ENCODE measurements around the gene SYNJ1. TPM values are rescaled to one million over a fixed set of nuclear protein-coding genes. Genes with fewer than 3 reads are reported as not detected.

Gene SYNJ1
- total RNA-seq, 1 donor from 2014 or later, result 22.1 TPM

DNA sequence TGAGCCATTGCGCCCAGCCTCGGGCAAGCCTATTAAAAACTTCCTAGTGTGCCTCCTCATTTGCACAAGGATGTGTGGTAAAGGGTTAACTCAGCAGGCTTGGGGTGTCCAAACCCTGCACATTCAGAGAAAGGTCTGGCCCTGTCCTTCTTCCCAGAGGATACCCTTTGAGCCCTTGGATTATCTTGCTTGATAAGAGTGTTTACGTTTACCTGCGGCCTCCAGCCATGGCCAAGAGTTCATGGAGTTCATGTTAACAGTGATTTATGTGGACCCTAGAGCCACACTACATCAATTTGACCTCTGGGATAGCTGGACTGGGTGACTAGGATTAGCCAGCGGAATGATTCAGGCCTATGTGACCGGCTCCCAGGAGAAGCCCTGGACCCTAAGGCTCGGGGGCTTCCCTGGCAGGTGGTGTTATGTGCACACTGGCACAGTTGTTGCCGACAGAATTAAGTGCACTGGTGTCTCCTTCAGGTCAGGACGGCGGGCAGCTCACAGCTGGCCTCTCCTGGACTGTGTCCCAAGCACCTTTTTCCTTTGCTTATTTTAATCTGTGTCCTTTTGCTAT, 134.8 kb downstream of the SYNJ1 start:
- intact Hi-C loops (cut with DNase I), result loop anchor here (10.0 kb wide), 1 partner anchor 118 kb away; no protein-coding TSS in a partner anchor

DNA sequence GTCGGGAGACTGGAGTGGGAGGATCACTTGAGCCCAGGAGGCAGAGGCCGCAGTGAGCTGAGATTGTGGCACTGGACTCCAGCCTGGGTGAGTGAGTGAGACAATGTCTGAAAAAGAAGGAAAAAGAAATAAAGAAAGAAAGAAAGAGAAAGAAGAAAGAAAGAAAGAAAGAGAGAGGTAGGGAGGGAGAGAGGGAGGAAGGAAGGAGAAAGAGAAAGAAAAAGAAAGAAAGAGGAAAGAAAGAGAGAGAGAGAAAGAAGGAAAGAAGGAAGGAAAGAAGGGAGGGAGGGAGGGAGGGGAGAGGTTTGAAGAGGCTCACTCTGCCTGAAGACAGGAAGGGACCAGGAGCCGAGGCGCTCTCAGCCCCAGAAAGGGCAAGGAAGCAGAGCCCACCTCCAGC, 137.7 kb downstream of the SYNJ1 start:
- Histone ChIP-seq H3K4me3 (no peak overlapping the region), H3K27me3 (no peaks in the 10 kb centered on the region), H3K4me1 (no peaks in the 10 kb centered on the region), H3K9me3 (no peaks in the 10 kb centered on the region), H3K36me3 (no peaks in the 10 kb centered on the region), H3K27ac (no peak overlapping the region)
- intact Hi-C loops (cut with DNase I), result loop anchor here (10.0 kb wide), 1 partner anchor 115 kb away; no protein-coding TSS in a partner anchor
- DNase-seq (no peak), ATAC-seq (no peak)
- TF ChIP-seq, protein P1, sequence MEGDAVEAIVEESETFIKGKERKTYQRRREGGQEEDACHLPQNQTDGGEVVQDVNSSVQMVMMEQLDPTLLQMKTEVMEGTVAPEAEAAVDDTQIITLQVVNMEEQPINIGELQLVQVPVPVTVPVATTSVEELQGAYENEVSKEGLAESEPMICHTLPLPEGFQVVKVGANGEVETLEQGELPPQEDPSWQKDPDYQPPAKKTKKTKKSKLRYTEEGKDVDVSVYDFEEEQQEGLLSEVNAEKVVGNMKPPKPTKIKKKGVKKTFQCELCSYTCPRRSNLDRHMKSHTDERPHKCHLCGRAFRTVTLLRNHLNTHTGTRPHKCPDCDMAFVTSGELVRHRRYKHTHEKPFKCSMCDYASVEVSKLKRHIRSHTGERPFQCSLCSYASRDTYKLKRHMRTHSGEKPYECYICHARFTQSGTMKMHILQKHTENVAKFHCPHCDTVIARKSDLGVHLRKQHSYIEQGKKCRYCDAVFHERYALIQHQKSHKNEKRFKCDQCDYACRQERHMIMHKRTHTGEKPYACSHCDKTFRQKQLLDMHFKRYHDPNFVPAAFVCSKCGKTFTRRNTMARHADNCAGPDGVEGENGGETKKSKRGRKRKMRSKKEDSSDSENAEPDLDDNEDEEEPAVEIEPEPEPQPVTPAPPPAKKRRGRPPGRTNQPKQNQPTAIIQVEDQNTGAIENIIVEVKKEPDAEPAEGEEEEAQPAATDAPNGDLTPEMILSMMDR (IDR thresholded peaks at IDR 0.05), result no peak

More for the DNA sequence above, 134.8 kb downstream of the SYNJ1 start:
- no peak for DNase-seq
- Histone ChIP-seq H3K27me3 (no peaks in the 10 kb centered on the region), H3K9me3 (no peaks in the 10 kb centered on the region), H3K4me3 (no peak overlapping the region), H3K27ac (no peak overlapping the region), H3K36me3 (no peaks in the 10 kb centered on the region), H3K4me1 (no peaks in the 10 kb centered on the region)
- ATAC-seq, result no peak
- TF ChIP-seq, protein P1 (IDR thresholded peaks at IDR 0.05), result no peak

DNA sequence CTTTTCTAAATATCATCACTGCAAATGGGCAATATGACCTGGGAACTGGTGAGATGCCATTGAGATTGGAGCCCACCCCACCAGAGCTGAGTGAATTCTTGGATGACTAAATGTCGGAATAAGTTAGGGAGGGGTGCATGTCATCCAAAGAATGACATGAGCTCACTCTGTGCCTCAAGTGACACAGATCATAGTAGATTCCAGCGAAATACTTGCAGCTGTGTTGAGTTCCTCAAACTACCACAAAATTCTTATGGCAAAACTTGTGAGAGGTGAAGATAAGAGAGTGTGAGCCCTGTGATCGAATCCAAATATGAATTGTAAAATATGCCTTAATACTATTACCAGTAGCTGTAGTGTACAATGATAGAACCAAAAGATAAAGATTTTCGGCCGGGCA, 140.2 kb downstream of the SYNJ1 start:
- intact Hi-C loops (cut with DNase I), result no loop called here
- no peak overlapping the region for H3K4me3 ChIP-seq
- DNase-seq (no peak), ATAC-seq (no peak)
- no peaks in the 10 kb centered on the region for H3K9me3 ChIP-seq
- no peaks in the 10 kb centered on the region for H3K4me1 ChIP-seq
- H3K36me3 ChIP-seq, result no peaks in the 10 kb centered on the region
- H3K27me3 ChIP-seq, result no peaks in the 10 kb centered on the region
- no peak overlapping the region for H3K27ac ChIP-seq
- TF ChIP-seq, protein P1 (IDR thresholded peaks at IDR 0.05), result no peak

DNA sequence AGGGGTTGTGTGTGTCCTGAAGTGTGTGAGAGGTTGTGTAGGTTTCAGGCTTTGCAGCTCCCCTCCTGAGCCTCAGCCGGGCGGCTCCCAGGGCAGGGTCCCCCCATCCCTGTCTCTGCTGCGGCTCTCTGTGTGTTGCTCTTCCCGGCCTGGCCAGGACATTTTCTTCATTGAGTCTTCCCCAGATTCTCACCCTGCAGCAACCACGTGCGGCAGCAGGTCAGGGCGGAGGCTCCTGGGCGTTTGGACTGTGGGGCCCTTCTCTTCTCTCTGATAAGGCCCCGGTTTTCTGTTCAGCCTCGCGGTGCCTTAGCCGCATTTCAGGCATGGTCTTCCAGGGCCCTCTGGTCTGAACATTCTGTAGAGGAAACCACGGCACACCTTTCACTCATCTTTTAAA, 140.7 kb downstream of the SYNJ1 start:
- no peak for ATAC-seq
- TF ChIP-seq, protein P1 (IDR thresholded peaks at IDR 0.05), result no peak
- H3K27ac ChIP-seq, result no peak overlapping the region
- no peak for DNase-seq
- intact Hi-C loops (cut with DNase I), result no loop called here
- H3K4me1 ChIP-seq, result no peaks in the 10 kb centered on the region
- H3K36me3 ChIP-seq, result no peaks in the 10 kb centered on the region
- H3K4me3 ChIP-seq, result no peak overlapping the region
- H3K27me3 ChIP-seq, result no peaks in the 10 kb centered on the region
- H3K9me3 ChIP-seq, result no peaks in the 10 kb centered on the region

DNA sequence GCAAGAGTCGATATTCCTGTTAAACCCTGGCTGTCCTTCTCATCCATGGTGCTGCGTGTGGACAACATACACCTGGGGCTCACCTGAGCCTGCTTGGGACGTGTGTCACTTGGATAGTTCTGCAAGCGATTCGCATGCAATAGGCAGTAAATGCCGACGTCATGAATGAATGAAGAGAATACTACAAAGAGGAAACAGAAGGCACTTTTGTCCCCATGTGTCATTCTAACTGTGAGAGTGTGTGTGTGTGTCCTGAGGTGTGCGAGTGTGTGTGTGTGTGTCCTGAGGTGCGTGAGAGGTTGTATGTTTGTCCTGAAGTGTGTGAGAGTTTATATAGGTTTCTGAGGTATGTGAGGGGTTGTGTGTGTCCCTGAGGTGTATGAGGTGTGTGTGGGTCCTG, 141.8 kb downstream of the SYNJ1 start:
- no peak overlapping the region for H3K27ac ChIP-seq

More for the DNA sequence above, 141.8 kb downstream of the SYNJ1 start:
- Histone ChIP-seq H3K27me3 (no peaks in the 10 kb centered on the region), H3K36me3 (no peaks in the 10 kb centered on the region), H3K9me3 (no peaks in the 10 kb centered on the region), H3K4me1 (no peaks in the 10 kb centered on the region), H3K4me3 (no peak overlapping the region)
- TF ChIP-seq, protein P1 (IDR thresholded peaks at IDR 0.05), result no peak
- ATAC-seq (no peak), DNase-seq (no peak)
- intact Hi-C loops (cut with DNase I), result no loop called here
